ENCODE results near the gene AGMO.

The AGMO gene

GRCh38 chr7:15214976-15215375, 346.8 kb downstream of the AGMO start:
- DNase-seq = no peak

- DNase-seq = no peak
These were observed 348.7 kb downstream of the AGMO start for GRCh38 chr7:15213093-15213492.

- DNase-seq = no peak
These were observed 352.4 kb downstream of the AGMO start for GRCh38 chr7:15209429-15209828.

GRCh38 chr7:15204421-15204820, 357.4 kb downstream of the AGMO start:
- no peak for DNase-seq

- peak; percentile 46 for DNase-seq
These were observed 362.3 kb downstream of the AGMO start for GRCh38 chr7:15199482-15199881.

GRCh38 chr7:15197042-15197977, 364.5 kb downstream of the AGMO start:
- no peak for DNase-seq

GRCh38 chr7:15178065-15178464, 383.8 kb downstream of the AGMO start:
- DNase-seq = peak; percentile 10

- no peak for DNase-seq
These were observed 385.7 kb downstream of the AGMO start for GRCh38 chr7:15176089-15176488.

GRCh38 chr7:15175152-15175551, 386.7 kb downstream of the AGMO start:
- DNase-seq = no peak

GRCh38 chr7:15174485-15174884, 387.3 kb downstream of the AGMO start:
- DNase-seq = peak; percentile 33

GRCh38 chr7:15168489-15168888, 393.3 kb downstream of the AGMO start:
- DNase-seq = peak; percentile 20

- DNase-seq = no peak
These were observed 393.9 kb downstream of the AGMO start for GRCh38 chr7:15167912-15168311.

GRCh38 chr7:15166620-15167019, 395.2 kb downstream of the AGMO start:
- no peak for DNase-seq

GRCh38 chr7:15159261-15159660, 402.6 kb downstream of the AGMO start:
- DNase-seq = no peak

GRCh38 chr7:15158141-15158810, 403.5 kb downstream of the AGMO start:
- DNase-seq = peak; percentile 71
